Left lung (tissue), 10 donors: Measurements from ENCODE around the gene PIGC. TPM values are rescaled to one million over a fixed set of nuclear protein-coding genes. Genes with fewer than 3 reads are reported as not detected.

Experiments
- ATAC-seq: fragments of 200-7000 bp; cut with Tn5 transposase; one replicate; pipeline ENCODE4 v1.9.1; 2020; ENCODE audit warnings: moderate library complexity
- DNase-seq, 4 donors: peaks; one replicate each; pipeline ENCODE4 v3.0.0-alpha.2; 2013 to 2020
- H3K27ac ChIP-seq, 2 donors: fragments of 200-600 bp; sonication (generic) in 1 of 2; one replicate each; pipeline versions ENCODE4 v1.5.0 to v1.8.0; 2020 to 2021
- H3K27me3 ChIP-seq, 2 donors: fragments of 200-600 bp; sonication (generic) in 1 of 2; one replicate each; pipeline versions ENCODE4 v1.5.0 to v1.8.0; 2020 to 2021
- H3K36me3 ChIP-seq, 2 donors: fragments of 200-600 bp; sonication (generic) in 1 of 2; one replicate each; pipeline versions ENCODE4 v1.5.0 to v1.8.0; 2020 to 2021
- H3K4me1 ChIP-seq, 2 donors: fragments of 200-600 bp; one replicate each; pipeline ENCODE4 v1.8.0; 2021
- H3K4me3 ChIP-seq, 2 donors: fragments of 200-600 bp; sonication (generic) in 1 of 2; one replicate each; pipeline versions ENCODE4 v1.5.0 to v1.8.0; 2020 to 2021; ENCODE audit warnings: mild to moderate bottlenecking in 1 of 2
- H3K9me3 ChIP-seq, 2 donors: fragments of 200-600 bp; sonication (generic) in 1 of 2; one replicate each; pipeline versions ENCODE4 v1.5.0 to v1.8.0; 2020 to 2021
- intact Hi-C, 2 donors: fragments of 100-400 bp; cut with DNase I; formaldehyde crosslinking; loops; one replicate each; pipeline versions ENCODE4 v1.11.2 to v1.14.2; 2022
- polyA plus RNA-seq, 6 donors: library from polyadenylated mRNA; unstranded; fragments of 120-200 nt; gene quantifications; one replicate each; pipeline ENCODE4 v1.2.1, GENCODE V29; 2013; ENCODE audit not compliant: insufficient read length in 6 of 6
- total RNA-seq, 2 donors: library from RNA; stranded (reverse); fragmentation: NEBNext Ultra II Directional; extraction: Animal tissue kit (Norgen Biotek cat#: 25700); gene quantifications; one replicate each; pipeline ENCODE4 v1.2.1, GENCODE V29; 2021
- TF ChIP-seq, protein P1 (sequence below), 2 donors: fragments of 200-600 bp; sonication (generic) in 1 of 2; IDR thresholded peaks; one replicate each; pipeline versions ENCODE4 v1.5.0 to v1.8.0; 2021; ENCODE audit warnings: antibody characterized with exemption in 2 of 2
- donor health status: DM: no; HTN: yes; CAD: no.
- donor health status: DM: no; HTN: no; CAD: no.

Gene PIGC
- total and polyA plus RNA-seq, 8 donors: 22.3 to 45.8 (median 44.1) TPM

DNA sequence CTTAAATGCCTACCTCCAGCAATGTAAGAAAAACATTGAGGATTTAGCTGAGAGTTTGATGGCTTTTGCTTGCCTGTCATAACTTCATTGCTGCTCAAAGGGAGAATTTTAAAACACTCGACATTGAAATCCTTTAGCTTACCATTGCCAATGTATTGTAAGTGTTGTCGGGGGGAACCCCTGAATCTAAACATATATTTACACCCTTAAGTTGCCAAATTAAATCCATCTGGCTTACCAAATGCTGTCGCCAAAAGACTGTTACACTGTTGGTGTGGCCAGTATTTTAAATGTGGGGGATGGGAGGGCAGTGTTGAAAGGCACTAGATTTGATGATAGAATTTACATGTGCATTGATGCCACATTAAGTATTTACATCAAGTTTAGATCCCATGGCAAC, 48.3 kb downstream of the PIGC start:
- H3K9me3 ChIP-seq: no peaks in the 10 kb centered on the region
- H3K4me1 ChIP-seq: peaks cover 19 to 24% of the 10 kb centered on the region in 2 donors
- H3K27me3 ChIP-seq: no peaks in the 10 kb centered on the region
- no peak overlapping the region for H3K27ac ChIP-seq
- DNase-seq (no peak), ATAC-seq (no peak)
- no peaks in the 10 kb centered on the region for H3K36me3 ChIP-seq
- no peak overlapping the region for H3K4me3 ChIP-seq
- TF ChIP-seq, protein P1, sequence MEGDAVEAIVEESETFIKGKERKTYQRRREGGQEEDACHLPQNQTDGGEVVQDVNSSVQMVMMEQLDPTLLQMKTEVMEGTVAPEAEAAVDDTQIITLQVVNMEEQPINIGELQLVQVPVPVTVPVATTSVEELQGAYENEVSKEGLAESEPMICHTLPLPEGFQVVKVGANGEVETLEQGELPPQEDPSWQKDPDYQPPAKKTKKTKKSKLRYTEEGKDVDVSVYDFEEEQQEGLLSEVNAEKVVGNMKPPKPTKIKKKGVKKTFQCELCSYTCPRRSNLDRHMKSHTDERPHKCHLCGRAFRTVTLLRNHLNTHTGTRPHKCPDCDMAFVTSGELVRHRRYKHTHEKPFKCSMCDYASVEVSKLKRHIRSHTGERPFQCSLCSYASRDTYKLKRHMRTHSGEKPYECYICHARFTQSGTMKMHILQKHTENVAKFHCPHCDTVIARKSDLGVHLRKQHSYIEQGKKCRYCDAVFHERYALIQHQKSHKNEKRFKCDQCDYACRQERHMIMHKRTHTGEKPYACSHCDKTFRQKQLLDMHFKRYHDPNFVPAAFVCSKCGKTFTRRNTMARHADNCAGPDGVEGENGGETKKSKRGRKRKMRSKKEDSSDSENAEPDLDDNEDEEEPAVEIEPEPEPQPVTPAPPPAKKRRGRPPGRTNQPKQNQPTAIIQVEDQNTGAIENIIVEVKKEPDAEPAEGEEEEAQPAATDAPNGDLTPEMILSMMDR (IDR thresholded peaks at IDR 0.05): no peak
- intact Hi-C loops: no loop called here

DNA sequence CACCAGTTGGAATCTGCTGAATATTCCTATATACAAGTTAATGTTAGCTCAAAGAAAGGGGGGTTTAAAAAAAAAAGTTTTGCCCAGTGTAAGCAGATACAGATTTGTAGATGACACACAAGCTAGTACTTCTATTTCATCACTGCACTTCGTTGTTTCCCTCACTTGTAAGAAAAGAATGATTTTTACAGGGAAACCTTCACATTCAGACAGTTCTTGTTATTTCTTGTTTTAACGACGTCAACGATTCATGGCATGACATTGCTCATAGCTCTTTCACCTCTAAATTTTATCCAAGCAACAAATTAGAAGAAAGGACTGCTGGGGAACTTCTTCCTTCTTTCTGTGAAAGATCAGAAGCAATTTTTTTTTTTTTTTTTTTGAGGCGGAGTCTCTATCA, 49.1 kb downstream of the PIGC start:
- peak overlapping the region; percentile 46 to 73 for H3K27ac ChIP-seq
- DNase-seq: no peak
- H3K9me3 ChIP-seq: no peaks in the 10 kb centered on the region

DNA sequence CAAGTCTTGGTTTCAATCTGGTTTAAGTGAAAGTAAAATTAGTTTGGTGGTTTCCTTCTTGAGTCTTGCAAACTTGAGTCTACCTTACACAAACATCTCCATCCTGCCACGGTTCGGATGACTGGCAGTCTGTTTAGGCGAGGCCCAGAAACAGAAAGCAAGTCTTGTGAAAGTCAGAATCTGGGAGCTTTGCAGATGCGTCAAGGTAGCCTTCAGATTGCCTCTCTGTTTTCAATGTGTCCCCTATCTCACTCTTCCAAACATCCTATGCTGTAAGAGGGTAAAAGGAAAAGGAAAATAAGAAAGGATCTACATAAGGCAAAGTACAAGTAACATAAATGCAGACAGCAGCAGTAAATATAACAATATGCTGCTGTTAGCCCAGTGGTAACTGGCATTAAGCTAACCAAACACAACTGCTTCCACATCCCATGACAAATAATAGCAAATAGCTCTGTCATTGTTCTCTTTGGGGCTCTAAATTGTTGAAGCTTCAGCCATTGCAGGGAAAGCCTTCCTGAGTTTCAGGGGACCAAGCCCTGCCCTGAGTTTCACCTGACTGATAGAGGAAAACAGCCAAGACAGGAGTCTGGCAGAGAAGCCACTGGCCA, 49.6 kb downstream of the PIGC start:
- Histone ChIP-seq H3K4me1 (peaks cover 15 to 23% of the 10 kb centered on the region in 2 donors), H3K27me3 (no peaks in the 10 kb centered on the region), H3K4me3 (no peak overlapping the region), H3K36me3 (no peaks in the 10 kb centered on the region), H3K27ac (peak overlapping the region; percentile 46 to 73), H3K9me3 (no peaks in the 10 kb centered on the region)
- intact Hi-C loops: no loop called here
- TF ChIP-seq, protein P1 (IDR thresholded peaks at IDR 0.05): no peak
- DNase-seq (no peak), ATAC-seq (peak; percentile 62)

More for the DNA sequence above, 49.1 kb downstream of the PIGC start:
- H3K4me1 ChIP-seq: peaks cover 19 to 24% of the 10 kb centered on the region in 2 donors
- TF ChIP-seq, protein P1 (IDR thresholded peaks at IDR 0.05): no peak
- no peak overlapping the region for H3K4me3 ChIP-seq
- intact Hi-C loops: no loop called here
- no peak for ATAC-seq
- no peaks in the 10 kb centered on the region for H3K36me3 ChIP-seq
- H3K27me3 ChIP-seq: no peaks in the 10 kb centered on the region

DNA sequence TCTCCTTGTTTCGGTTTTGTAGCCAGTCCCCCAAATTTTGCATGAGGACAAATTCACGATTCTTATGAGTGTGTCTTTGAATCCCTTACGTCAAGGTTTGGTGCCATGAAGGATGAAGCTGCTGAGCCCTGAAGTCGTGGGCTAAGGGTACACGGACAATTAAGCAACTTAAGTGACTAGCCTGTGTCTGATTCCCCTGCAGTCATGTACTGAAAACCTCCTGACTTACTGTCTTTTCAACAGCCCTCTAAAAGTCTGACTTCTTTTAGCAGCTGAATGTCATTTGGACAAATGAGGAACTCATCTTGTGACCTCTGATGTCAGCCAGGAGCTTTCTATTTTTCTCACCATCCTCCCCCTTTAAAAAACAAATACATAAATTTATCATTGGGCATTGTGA, 50.5 kb downstream of the PIGC start:
- no peak overlapping the region for H3K27ac ChIP-seq
- H3K4me1 ChIP-seq: peaks cover 8 to 18% of the 10 kb centered on the region in 2 donors
- no peaks in the 10 kb centered on the region for H3K9me3 ChIP-seq
- TF ChIP-seq, protein P1 (IDR thresholded peaks at IDR 0.05): no peak
- H3K4me3 ChIP-seq: no peak overlapping the region
- H3K27me3 ChIP-seq: no peaks in the 10 kb centered on the region
- no peaks in the 10 kb centered on the region for H3K36me3 ChIP-seq
- ATAC-seq (no peak), DNase-seq (no peak)
- intact Hi-C loops: no loop called here

DNA sequence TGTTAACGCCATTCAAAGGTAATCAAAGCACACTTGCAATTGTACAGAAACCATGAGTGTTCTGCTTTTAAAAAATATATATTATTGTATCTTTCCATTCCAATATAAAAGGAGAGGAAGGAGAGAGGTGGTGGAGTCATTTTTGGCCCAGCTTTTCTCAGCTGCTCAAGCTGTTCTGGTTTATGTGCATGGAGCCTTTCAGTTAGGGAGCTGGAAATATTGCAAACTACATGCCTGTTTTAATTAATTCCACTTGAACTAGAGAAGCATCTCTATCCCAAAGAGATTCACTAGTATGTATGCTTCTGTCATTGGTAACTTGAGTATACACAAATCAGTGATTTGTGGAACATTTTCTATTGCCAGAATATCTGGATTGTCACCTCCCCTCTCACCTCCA, 51.9 kb downstream of the PIGC start:
- Histone ChIP-seq H3K9me3 (no peaks in the 10 kb centered on the region), H3K4me3 (no peak overlapping the region), H3K4me1 (peaks cover 8 to 14% of the 10 kb centered on the region in 2 donors), H3K27me3 (no peaks in the 10 kb centered on the region), H3K27ac (no peak overlapping the region), H3K36me3 (no peaks in the 10 kb centered on the region)
- TF ChIP-seq, protein P1 (IDR thresholded peaks at IDR 0.05): no peak
- intact Hi-C loops: no loop called here
- no peak for ATAC-seq
- DNase-seq: no peak

Other genes starting within 250 kb of the PIGC start
- gene C1orf105, start 23.4 kb downstream of the PIGC start, total RNA-seq: not detected
- under 1 TPM in 1 of 6 donors, not detected in 5; 0.27 TPM for gene C1orf105, start 23.4 kb downstream of the PIGC start, polyA plus RNA-seq
- gene SUCO, start 89.1 kb upstream of the PIGC start, total RNA-seq: 10 to 100 TPM; 30.3 to 37.2 TPM
- gene SUCO, start 89.1 kb upstream of the PIGC start, polyA plus RNA-seq: 10 to 100 TPM; 59.8 to 73.7 (median 65.0) TPM
- gene FASLG, start 215.0 kb upstream of the PIGC start, total RNA-seq: 1 to 10 TPM in 1 of 2 donors, under 1 TPM in 1; 0.82 to 1.4 TPM
- gene FASLG, start 215.0 kb upstream of the PIGC start, polyA plus RNA-seq: under 1 TPM in 5 of 6 donors, not detected in 1; 0.21 to 0.74 (median 0.37) TPM